ENCODE data around the gene ACCS. TPM values are rescaled to one million over a fixed set of nuclear protein-coding genes. Genes with fewer than 3 reads are reported as not detected.

The ACCS gene
- polyA plus RNA-seq, 1 donor from 2014 or later, result not detected

GRCh38 chr11:44046182-44046581, 19.9 kb upstream of the ACCS start:
- Histone ChIP-seq H3K79me2 (replicated peaks; ENCODE audit: insufficient read depth, low read length) (no peaks in the 10 kb centered on the region), H3K9me3 (ENCODE audit: low read length) (no peaks in the 10 kb centered on the region), H3K27me3 (ENCODE audit: insufficient read depth, low read depth, low read length) (no peaks in the 10 kb centered on the region), H3F3A (ENCODE audit: insufficient read depth, low read length, poor library complexity, severe bottlenecking) (no peaks in the 10 kb centered on the region), H3K4me3 (ENCODE audit: low read length) (no peak overlapping the region), H3K9me2 (ENCODE audit: insufficient read depth, low read length) (no peaks in the 10 kb centered on the region), H4K20me1 (ENCODE audit: insufficient read depth) (no peaks in the 10 kb centered on the region), H3K4me2 (ENCODE audit: low read length) (no peak overlapping the region), H3K9ac (ENCODE audit: low read length) (no peak overlapping the region), H2AFZ (ENCODE audit: low read depth, low read length) (no peak overlapping the region), H3K36me3 (ENCODE audit: insufficient read depth, low read length) (no peaks in the 10 kb centered on the region), H3K27ac (ENCODE audit: low read length) (no peak overlapping the region)
- TF ChIP-seq REST (IDR thresholded peaks at IDR 0.05; ENCODE audit: borderline replicate concordance), result no peak
- no peak for TF ChIP-seq POLR2AphosphoS5 (IDR thresholded peaks at IDR 0.05)

GRCh38 chr11:44047298-44047697, 18.8 kb upstream of the ACCS start:
- H2AFZ ChIP-seq (ENCODE audit: low read depth, low read length), result no peak overlapping the region
- no peaks in the 10 kb centered on the region for H3K9me3 ChIP-seq (ENCODE audit: low read length)
- no peaks in the 10 kb centered on the region for H4K20me1 ChIP-seq (ENCODE audit: insufficient read depth)
- H3K27me3 ChIP-seq (ENCODE audit: insufficient read depth, low read depth, low read length), result no peaks in the 10 kb centered on the region
- H3K36me3 ChIP-seq (ENCODE audit: insufficient read depth, low read length), result no peaks in the 10 kb centered on the region
- H3K4me2 ChIP-seq (ENCODE audit: low read length), result no peak overlapping the region
- H3K9ac ChIP-seq (ENCODE audit: low read length), result no peak overlapping the region
- H3K4me3 ChIP-seq (ENCODE audit: low read length), result no peak overlapping the region
- H3K27ac ChIP-seq (ENCODE audit: low read length), result no peak overlapping the region
- H3F3A ChIP-seq (ENCODE audit: insufficient read depth, low read length, poor library complexity, severe bottlenecking), result no peaks in the 10 kb centered on the region
- no peaks in the 10 kb centered on the region for H3K9me2 ChIP-seq (ENCODE audit: insufficient read depth, low read length)
- no peaks in the 10 kb centered on the region for H3K79me2 ChIP-seq (replicated peaks; ENCODE audit: insufficient read depth, low read length)
- no peak for TF ChIP-seq SMC3 (conservative IDR thresholded peaks at IDR 0.05; ENCODE audit: poor library complexity)
- no peak for TF ChIP-seq REST (IDR thresholded peaks at IDR 0.05; ENCODE audit: borderline replicate concordance)
- no peak for TF ChIP-seq CTCF (IDR thresholded peaks at IDR 0.05; ENCODE audit: poor library complexity, severe bottlenecking)
- no peak for TF ChIP-seq TAF1 (IDR thresholded peaks at IDR 0.05; ENCODE audit: low read depth)
- no peak for TF ChIP-seq EP300 (conservative IDR thresholded peaks at IDR 0.05; ENCODE audit: poor library complexity, severe bottlenecking)
- TF ChIP-seq POLR2AphosphoS5 (IDR thresholded peaks at IDR 0.05), result no peak
- TF ChIP-seq EZH2 (IDR thresholded peaks at IDR 0.05; ENCODE audit: borderline replicate concordance, insufficient read depth, low read length, poor library complexity, severe bottlenecking), result no peak
- TF ChIP-seq RAD21 (conservative IDR thresholded peaks at IDR 0.05), result no peak
- no peak for TF ChIP-seq MXI1 (conservative IDR thresholded peaks at IDR 0.05; ENCODE audit: poor library complexity, severe bottlenecking)

Measured in neural cell (in vitro differentiated cells).